ENCODE data around the gene MEOX2.

The MEOX2 gene

GRCh38 chr7:15715435-15715834, 29.0 kb upstream of the MEOX2 start:
- no peak for DNase-seq (ENCODE audit: low spot score)
- POLR2A ChIA-PET (ENCODE audit: low non-redundant PET): no interaction called here
- CTCF ChIA-PET: no interaction called here
- H3K27ac ChIP-seq: no peak overlapping the region
- no peak for TF ChIP-seq CTCF (conservative IDR thresholded peaks at IDR 0.05; ENCODE audit: low read depth)

GRCh38 chr7:15709978-15710377, 23.5 kb upstream of the MEOX2 start:
- DNase-seq (ENCODE audit: low spot score): no peak
- H3K27ac ChIP-seq: no peak overlapping the region
- CTCF ChIA-PET: no interaction called here
- no peak for TF ChIP-seq CTCF (conservative IDR thresholded peaks at IDR 0.05; ENCODE audit: low read depth)
- POLR2A ChIA-PET (ENCODE audit: low non-redundant PET): no interaction called here

GRCh38 chr7:15707570-15707969, 21.1 kb upstream of the MEOX2 start:
- ChIA-PET POLR2A (ENCODE audit: low non-redundant PET) (no interaction called here), CTCF (no interaction called here)
- no peak overlapping the region for H3K27ac ChIP-seq
- TF ChIP-seq CTCF (conservative IDR thresholded peaks at IDR 0.05; ENCODE audit: low read depth): no peak
- DNase-seq (ENCODE audit: low spot score): no peak

- TF ChIP-seq CTCF (conservative IDR thresholded peaks at IDR 0.05; ENCODE audit: low read depth): no peak
- H3K27ac ChIP-seq: no peak overlapping the region
- ChIA-PET POLR2A (ENCODE audit: low non-redundant PET) (no interaction called here), CTCF (no interaction called here)
- no peak for DNase-seq (ENCODE audit: low spot score)
Observed at GRCh38 chr7:15703732-15704131, 17.2 kb upstream of the MEOX2 start.

- DNase-seq (ENCODE audit: low spot score): no peak
- TF ChIP-seq CTCF (conservative IDR thresholded peaks at IDR 0.05; ENCODE audit: low read depth): no peak
- ChIA-PET CTCF (interaction anchor here (0.6 kb wide), 1 partner anchor 26 kb away, joined by 3 read pairs; no protein-coding TSS in a partner anchor), POLR2A (ENCODE audit: low non-redundant PET) (no interaction called here)
- H3K27ac ChIP-seq: no peak overlapping the region
Observed at GRCh38 chr7:15692501-15693020, 6.1 kb upstream of the MEOX2 start.

- ChIA-PET CTCF (interaction anchor here (0.6 kb wide), 2 partner anchors 32 to 328 kb away, joined by 3 to 5 read pairs; no protein-coding TSS in a partner anchor), POLR2A (ENCODE audit: low non-redundant PET) (no interaction called here)
- no peak overlapping the region for H3K27ac ChIP-seq
- no peak for DNase-seq (ENCODE audit: low spot score)
- TF ChIP-seq CTCF (conservative IDR thresholded peaks at IDR 0.05; ENCODE audit: low read depth): no peak
Observed at GRCh38 chr7:15688911-15689310, 2.4 kb upstream of the MEOX2 start.

- TF ChIP-seq CTCF (conservative IDR thresholded peaks at IDR 0.05; ENCODE audit: low read depth): no peak
- no peak overlapping the region for H3K27ac ChIP-seq
- no peak for DNase-seq (ENCODE audit: low spot score)
- ChIA-PET CTCF (interaction anchor here (0.6 kb wide), 2 partner anchors 48 to 327 kb away, joined by 3 read pairs; no protein-coding TSS in a partner anchor), POLR2A (ENCODE audit: low non-redundant PET) (no interaction called here)
Observed at GRCh38 chr7:15688279-15688626, 1.8 kb upstream of the MEOX2 start.
